ENCODE data around the gene NTN1.

- TF ChIP-seq CTCF (IDR thresholded peaks at IDR 0.05) (no peak), POLR2A (IDR thresholded peaks at IDR 0.05) (no peak)
Observed at GRCh38 chr17:9232155-9232475, 210.8 kb downstream of the NTN1 start.

All from gastroesophageal sphincter (tissue), 3 donors.